ENCODE results near the gene FERD3L. TPM values are rescaled to one million over a fixed set of nuclear protein-coding genes. Genes with fewer than 3 reads are reported as not detected.

Gene FERD3L
- total and polyA plus RNA-seq, 2 of the 8 experiments (the other 6 are each of a cell fraction or from before 2014, with no cell fraction given), result not detected

DNA sequence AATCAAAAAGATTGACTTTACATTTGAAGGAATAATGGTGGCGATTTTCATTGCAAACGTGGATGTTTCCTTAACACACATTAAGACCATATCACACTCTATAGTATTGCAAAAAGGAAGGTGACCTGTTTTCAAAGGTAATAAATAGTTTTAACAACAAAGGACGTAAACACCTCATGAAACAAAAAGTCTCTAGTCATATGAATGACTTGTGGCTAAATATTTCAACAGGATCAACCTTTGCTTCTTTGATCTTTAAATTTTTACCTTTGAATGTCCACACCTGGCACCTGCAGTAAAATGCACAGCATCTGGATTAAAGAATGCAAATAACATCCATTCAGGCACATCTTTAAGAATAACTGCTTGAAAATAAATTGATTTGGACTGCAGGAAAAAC, 30.0 kb upstream of the FERD3L start:
- TF ChIP-seq BACH1 (IDR thresholded peaks at IDR 0.05; ENCODE audit: low read length) (no peak), KDM1A (IDR thresholded peaks at IDR 0.05; ENCODE audit: borderline replicate concordance, low read length) (no peak), SUZ12 (IDR thresholded peaks at IDR 0.05; ENCODE audit: low read length) (no peak), ZNF274 (IDR thresholded peaks at IDR 0.05; ENCODE audit: borderline replicate concordance, extremely low read depth, low read length) (no peak), KDM4A (IDR thresholded peaks at IDR 0.05; ENCODE audit: low read depth, low read length, severe bottlenecking) (no peak), POLR2AphosphoS5 (IDR thresholded peaks at IDR 0.05; ENCODE audit: low read depth, low read length) (no peak), CTBP2 (IDR thresholded peaks at IDR 0.05; ENCODE audit: borderline replicate concordance, insufficient read depth, insufficient read length, low read length) (no peak)
- no peaks in the 10 kb centered on the region for H3K79me1 ChIP-seq (ENCODE audit: low read depth, low read length)
- H4K8ac ChIP-seq (ENCODE audit: extremely low read depth, insufficient read depth, low read length), result no peak overlapping the region
- DNase-seq (ENCODE audit: low read depth in 1 of 2, low spot score in 2 of 2) (no peak), FAIRE-seq (no peak)
- H3K9me3 ChIP-seq (ENCODE audit: insufficient read depth in 2 of 2, low read depth in 1 of 2, low read length in 1 of 2), result no peaks in the 10 kb centered on the region
- H4K91ac ChIP-seq (replicated peaks; ENCODE audit: insufficient read length, low read length), result no peak overlapping the region
- H4K20me1 ChIP-seq (replicated peaks in 1 of 2; ENCODE audit: control insufficient read depth in 1 of 2, insufficient read depth in 2 of 2, low read length in 2 of 2), result no peaks in the 10 kb centered on the region
- no peak overlapping the region for H2BK5ac ChIP-seq (ENCODE audit: low read depth, low read length)
- no peaks in the 10 kb centered on the region for H3K23me2 ChIP-seq (ENCODE audit: low read depth, low read length)
- H3K23ac ChIP-seq (ENCODE audit: insufficient read length), result no peak overlapping the region
- no peaks in the 10 kb centered on the region for H3K36me3 ChIP-seq (ENCODE audit: control insufficient read depth in 2 of 4, insufficient read depth in 4 of 4, low read length in 3 of 4)
- ChIA-PET CTCF (ENCODE audit: partially characterized antibody) (interaction anchor here (1.0 kb wide), 1 partner anchor 73 kb away, joined by 3 read pairs; no protein-coding TSS in a partner anchor), POLR2A (ENCODE audit: partially characterized antibody) (no interaction called here)
- 63% methylated on average over 3 of the region's 3 CpGs; no CpG with 5 or more reads in 1 of the 2 experiments for WGBS, 2 experiments (ENCODE audit: extremely low coverage in 1 of 2, insufficient coverage in 1 of 2, insufficient read length in 1 of 2, insufficient replicate concordance in 2 of 2, low coverage in 1 of 2, low lambda C conversion rate in 2 of 2, missing lambda C conversion rate in 1 of 2)
- no peak overlapping the region for H2AFZ ChIP-seq (ENCODE audit: low read length)
- H3K4me1 ChIP-seq (replicated peaks in 1 of 4; ENCODE audit: control insufficient read depth in 3 of 4, insufficient read depth in 4 of 4, low read length in 3 of 4), result no peaks in the 10 kb centered on the region
- no peak overlapping the region for H2AK5ac ChIP-seq (ENCODE audit: low read depth, low read length)
- H3K18ac ChIP-seq (ENCODE audit: extremely low read depth, low read length), result no peak overlapping the region
- no peaks in the 10 kb centered on the region for H3K27me3 ChIP-seq (replicated peaks in 1 of 4; ENCODE audit: control insufficient read depth in 3 of 4, extremely low read depth in 1 of 4, insufficient read depth in 3 of 4, low read length in 3 of 4)
- no peak overlapping the region for H3K4me2 ChIP-seq (ENCODE audit: insufficient read depth in 1 of 2, low read depth in 2 of 2, low read length in 2 of 2)
- no peak overlapping the region for H2BK15ac ChIP-seq (ENCODE audit: low read length)
- no peak overlapping the region for H2BK20ac ChIP-seq (ENCODE audit: low read length)
- no peak overlapping the region for H3K4ac ChIP-seq (replicated peaks; ENCODE audit: insufficient read length, low read depth, low read length)
- no peak overlapping the region for H3K9ac ChIP-seq (replicated peaks in 1 of 4; ENCODE audit: extremely low read depth in 1 of 4, low read depth in 3 of 4, low read length in 3 of 4)
- H2BK120ac ChIP-seq (replicated peaks; ENCODE audit: low read depth, low read length), result no peak overlapping the region
- no peak overlapping the region for H3K14ac ChIP-seq (ENCODE audit: insufficient read length)
- no peak overlapping the region for H4K5ac ChIP-seq (ENCODE audit: insufficient read length, low read depth, low read length)
- no peak overlapping the region for H3K56ac ChIP-seq (replicated peaks; ENCODE audit: insufficient read length, low read depth, low read length)
- no peak overlapping the region for H3K27ac ChIP-seq (ENCODE audit: low read depth, low read length)
- H3K79me2 ChIP-seq (ENCODE audit: control insufficient read depth in 1 of 2, insufficient read depth in 2 of 2, low read length in 2 of 2), result no peaks in the 10 kb centered on the region
- H2BK12ac ChIP-seq (ENCODE audit: low read depth, low read length), result no peak overlapping the region
- H3K4me3 ChIP-seq (ENCODE audit: extremely low read depth in 1 of 4, insufficient read depth in 2 of 4, low read depth in 3 of 4, low read length in 4 of 4), result no peak overlapping the region

Data from H1 (cell line).